HepG2 (cell line): ENCODE data around the gene DEGS1. TPM values are rescaled to one million over a fixed set of nuclear protein-coding genes. Genes with fewer than 3 reads are reported as not detected.

Experiments
- ATAC-seq: fragments of 200-7000 bp; cut with Tn5 transposase; 3 replicates; pipeline ENCODE4 v1.9.1; 2020; ENCODE audit warnings: mild to moderate bottlenecking, moderate library complexity
- BruUV-seq: library from RNA; stranded (reverse); fragments of 400-500 nt; replicated peaks from 2 replicates; lab custom pipeline; 2021; lab: Mats Ljungman, UMichigan
- CTCF ChIA-PET: fragments of 300-600 bp; formaldehyde crosslinking; extraction: SDS; loops from one replicate; lab custom pipeline; 2021; ENCODE audit warnings: low total read pairs, inconsistent platforms, low intra/inter-chr PET ratio; lab: Yijun Ruan, JAX
- POLR2A ChIA-PET: fragments of 350-600 bp; sonication (Branson Sonifier 250); formaldehyde crosslinking; loops from one replicate; lab custom pipeline; 2020; ENCODE audit warnings: antibody characterized with exemption, inconsistent platforms; lab: Yijun Ruan, JAX
- DNase-seq: peaks from one replicate; pipeline ENCODE4 v3.0.0-alpha.2; 2015; ENCODE audit warnings: low spot score
- FAIRE-seq: peaks from 3 replicates; lab custom pipeline; 2011; peaks lifted over from hg19 to GRCh38; lab: Jason Lieb, UNC
- H2AFZ ChIP-seq: one replicate; pipeline ENCODE4 v1.6.1; 2011; ENCODE audit warnings: low read length, inconsistent platforms
- H3K27ac ChIP-seq: fragments of 300-600 bp; 3 replicates; pipeline ENCODE4 v1.8.0; 2011; ENCODE audit warnings: mixed run types, mild to moderate bottlenecking, mixed read lengths, low read length, inconsistent platforms; ENCODE audit not compliant: insufficient read depth; ENCODE audit errors: extremely low read length
- H3K27me3 ChIP-seq, 2 experiments: fragments of 200-600 bp in 1 of 2; 2 replicates in 1 of 2; 3 replicates in 1 of 2; pipeline versions ENCODE4 v1.6.0 to v1.8.0; 2011; ENCODE audit warnings: low read length in 2 of 2, mild to moderate bottlenecking in 2 of 2, moderate library complexity in 2 of 2, inconsistent platforms in 1 of 2; ENCODE audit not compliant: insufficient read depth in 2 of 2, control insufficient read depth in 1 of 2
- H3K36me3 ChIP-seq, 2 experiments: fragments of 200-600 bp in 1 of 2; replicated peaks in 1 of 2; 2 replicates in 1 of 2; 3 replicates in 1 of 2; pipeline versions ENCODE4 v1.5.1 to v1.8.0; 2011; ENCODE audit warnings: low read length in 2 of 2, inconsistent platforms in 1 of 2; ENCODE audit not compliant: insufficient read depth in 2 of 2, control insufficient read depth in 1 of 2
- H3K4me1 ChIP-seq: 2 replicates; pipeline ENCODE4 v1.5.1; 2012; ENCODE audit warnings: low read length, inconsistent platforms; ENCODE audit not compliant: insufficient read depth
- H3K4me2 ChIP-seq: 2 replicates; pipeline ENCODE4 v1.6.0; 2011; ENCODE audit warnings: low read depth, low read length, inconsistent platforms
- H3K4me3 ChIP-seq, 3 experiments: fragments of 200-600 bp in 1 of 3; sonication (generic), shearing (Covaris generic) in 1 of 3; replicated peaks in 1 of 3; 2 replicates each; pipeline ENCODE4 v1.5.1; 2011 to 2016; ENCODE audit warnings: low read length in 3 of 3, inconsistent platforms in 2 of 3, low read depth in 2 of 3, mild to moderate bottlenecking in 2 of 3, control low read depth in 1 of 3, mixed read lengths in 1 of 3; ENCODE audit not compliant: insufficient read depth in 1 of 3
- H3K79me2 ChIP-seq: one replicate; pipeline ENCODE4 v1.6.1; 2011; ENCODE audit warnings: low read length, inconsistent platforms; ENCODE audit not compliant: insufficient read depth
- H3K9ac ChIP-seq: 2 replicates; pipeline ENCODE4 v1.6.0; 2011; ENCODE audit warnings: mild to moderate bottlenecking, low read depth, low read length, inconsistent platforms; ENCODE audit not compliant: insufficient read depth
- H3K9me3 ChIP-seq: 2 replicates; pipeline ENCODE4 v1.5.1; 2012; ENCODE audit warnings: mild to moderate bottlenecking, low read length
- H4K20me1 ChIP-seq: 2 replicates; pipeline ENCODE4 v1.6.0; 2011; ENCODE audit warnings: inconsistent platforms, mild to moderate bottlenecking, low read length, moderate library complexity; ENCODE audit not compliant: insufficient read depth
- ADNP ChIP-seq: sonication (generic); formaldehyde crosslinking; IDR thresholded peaks from 2 replicates; pipeline ENCODE4 v1.4.0; 2020; ENCODE audit warnings: missing genetic modification reagents
- TEAD3 ChIP-seq: optimal IDR thresholded peaks from 2 replicates; pipeline ENCODE3; 2016; ENCODE audit warnings: borderline replicate concordance
- U2AF2 ChIP-seq: fragments of 200-400 bp; formaldehyde crosslinking; IDR thresholded peaks from 2 replicates; pipeline ENCODE4 v1.6.1; 2017; ENCODE audit warnings: low read depth, mild to moderate bottlenecking, low read length
- ZFYVE20 ChIP-seq: sonication (generic); formaldehyde crosslinking; IDR thresholded peaks from 2 replicates; pipeline ENCODE4 v1.8.0; 2023; ENCODE audit warnings: low read depth, mild to moderate bottlenecking, moderate library complexity, missing genetic modification reagents, borderline replicate concordance
- WGBS: methylation state at CpG from one replicate; pipeline ENCODE4 v1.1.6; 2017; ENCODE audit warnings: low lambda C conversion rate; 5-methylcytosine and 5-hydroxymethylcytosine counted together
- in situ Hi-C: cut with HindIII; loops from 2 replicates; pipeline ENCODE4 v1.10.0; 2017; ENCODE audit warnings: low pct_unique_long_range_greater_than_20kb; ENCODE audit not compliant: extremely low pct_ligation_motif_present
- intact Hi-C: fragments of 100-400 bp; cut with micrococcal nuclease; formaldehyde crosslinking; loops from one replicate; pipeline ENCODE4 v1.10.0; 2022; ENCODE audit not compliant: unreplicated experiment
- polyA plus RNA-seq, 8 experiments: library from polyadenylated mRNA; depleted of rRNA in 3 of 8; stranded (reverse) in 7 of 8; unstranded in 1 of 8; fragments of >200 nt; fragmentation: Illumina TruSeq in 4 of 8; extraction: Trizol in 4 of 8; gene quantifications; 2 replicates each; pipeline versions ENCODE4 v1.2.1 to v1.2.3, GENCODE V29; 2011 to 2016; ENCODE audit warnings: low read depth in 4 of 8, missing spikeins in 1 of 8, mixed read lengths in 1 of 8; ENCODE audit not compliant: insufficient read depth in 1 of 8
- total RNA-seq, 5 experiments: library from RNA; depleted of rRNA; stranded (reverse); fragments of >200 nt; fragmentation: Illumina TruSeq; extraction: Trizol; gene quantifications; 2 replicates each; pipeline ENCODE4 v1.2.3, GENCODE V29; 2016; ENCODE audit warnings: low read depth in 1 of 5
- TF ChIP-seq, protein P1 (sequence below): sonication (generic); formaldehyde crosslinking; IDR thresholded peaks from 2 replicates; pipeline ENCODE4 v1.4.0; 2020; ENCODE audit warnings: missing genetic modification reagents
- TF ChIP-seq, protein P2 (sequence below): sonication (generic); formaldehyde crosslinking; IDR thresholded peaks from 2 replicates; pipeline ENCODE4 v1.9.0; 2021; ENCODE audit warnings: mild to moderate bottlenecking, missing genetic modification reagents

DEGS1 gene
- total and polyA plus RNA-seq, 2 of the 13 experiments (the other 11 are each of a cell fraction or from before 2014, with no cell fraction given), result 18.1 to 35.9 TPM

DNA sequence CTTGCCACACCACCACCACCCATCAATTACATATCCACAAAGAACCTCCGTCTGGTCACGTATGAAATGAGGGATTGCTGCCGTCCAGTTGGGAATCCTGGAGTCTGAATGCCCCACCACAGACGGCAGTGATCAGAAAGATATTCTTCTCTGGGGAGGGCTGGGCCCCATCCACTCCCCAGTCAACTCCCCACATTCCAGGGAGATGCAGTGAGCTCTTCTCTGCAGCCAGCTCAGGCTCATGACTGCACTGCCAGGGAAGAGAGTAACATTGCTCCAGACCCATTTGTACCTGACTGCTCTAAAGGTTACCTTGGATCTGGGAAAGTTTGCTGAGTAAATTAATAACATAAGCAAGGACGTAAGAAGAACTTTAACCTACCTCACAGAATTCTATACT, 18.3 kb downstream of the DEGS1 start:
- FAIRE-seq (peak; percentile 32), ATAC-seq (peak; percentile 49), DNase-seq (peak; percentile 10)
- TF ChIP-seq TEAD3 (CRISPR knock-in tag) (peak; percentile 18), ADNP (CRISPR knock-in tag) (no peak)
- TF ChIP-seq, protein P1, sequence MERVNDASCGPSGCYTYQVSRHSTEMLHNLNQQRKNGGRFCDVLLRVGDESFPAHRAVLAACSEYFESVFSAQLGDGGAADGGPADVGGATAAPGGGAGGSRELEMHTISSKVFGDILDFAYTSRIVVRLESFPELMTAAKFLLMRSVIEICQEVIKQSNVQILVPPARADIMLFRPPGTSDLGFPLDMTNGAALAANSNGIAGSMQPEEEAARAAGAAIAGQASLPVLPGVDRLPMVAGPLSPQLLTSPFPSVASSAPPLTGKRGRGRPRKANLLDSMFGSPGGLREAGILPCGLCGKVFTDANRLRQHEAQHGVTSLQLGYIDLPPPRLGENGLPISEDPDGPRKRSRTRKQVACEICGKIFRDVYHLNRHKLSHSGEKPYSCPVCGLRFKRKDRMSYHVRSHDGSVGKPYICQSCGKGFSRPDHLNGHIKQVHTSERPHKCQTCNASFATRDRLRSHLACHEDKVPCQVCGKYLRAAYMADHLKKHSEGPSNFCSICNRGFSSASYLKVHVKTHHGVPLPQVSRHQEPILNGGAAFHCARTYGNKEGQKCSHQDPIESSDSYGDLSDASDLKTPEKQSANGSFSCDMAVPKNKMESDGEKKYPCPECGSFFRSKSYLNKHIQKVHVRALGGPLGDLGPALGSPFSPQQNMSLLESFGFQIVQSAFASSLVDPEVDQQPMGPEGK, result peak; percentile 53; the same call in 1 of the 2 replicates
- Histone ChIP-seq H3K27ac (no peak overlapping the region), H3K36me3 (no peaks in the 10 kb centered on the region), H3K4me2 (no peak overlapping the region), H3K4me3 (no peak overlapping the region), H3K4me1 (peaks cover 57% of the 10 kb centered on the region), H3K9ac (no peak overlapping the region), H3K27me3 (no peaks in the 10 kb centered on the region), H2AFZ (no peak overlapping the region), H4K20me1 (no peaks in the 10 kb centered on the region), H3K9me3 (no peaks in the 10 kb centered on the region), H3K79me2 (no peaks in the 10 kb centered on the region)
- ChIA-PET CTCF (no interaction called here), POLR2A (no interaction called here)
- intact Hi-C loops, result no loop called here
- no TSS peak for BruUV-seq
- in situ Hi-C loops, result no loop called here
- WGBS, result 4% methylated on average over 4 of the region's 5 CpGs

DNA sequence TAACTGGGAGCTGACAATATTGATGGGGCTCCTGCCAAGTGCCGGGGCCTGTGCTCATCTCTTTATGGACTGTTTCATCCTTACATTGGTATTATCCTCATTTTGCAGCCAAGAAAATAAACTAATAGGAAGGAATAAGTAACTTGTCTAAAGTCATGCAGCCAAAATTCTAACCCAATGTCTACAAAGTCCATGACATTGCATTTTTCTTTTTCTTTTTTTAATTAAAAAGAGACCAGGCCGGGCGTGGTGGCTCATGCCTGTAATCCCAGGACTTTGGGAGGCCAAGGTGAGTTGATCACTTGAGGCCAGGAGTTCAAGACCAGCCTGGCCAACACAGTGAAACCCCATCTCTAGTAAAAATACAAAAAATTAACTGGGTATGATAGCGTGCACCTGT, 18.8 kb downstream of the DEGS1 start:
- Histone ChIP-seq H4K20me1 (no peaks in the 10 kb centered on the region), H2AFZ (no peak overlapping the region), H3K4me2 (no peak overlapping the region), H3K9ac (no peak overlapping the region), H3K27me3 (no peaks in the 10 kb centered on the region), H3K36me3 (no peaks in the 10 kb centered on the region), H3K9me3 (no peaks in the 10 kb centered on the region), H3K4me3 (no peak overlapping the region), H3K27ac (no peak overlapping the region), H3K79me2 (no peaks in the 10 kb centered on the region), H3K4me1 (peaks cover 57% of the 10 kb centered on the region)
- CTCF ChIA-PET, result no interaction called here
- intact Hi-C loops (no loop called here), in situ Hi-C loops (no loop called here)
- ATAC-seq, result no peak
- BruUV-seq, result no TSS peak
- POLR2A ChIA-PET, result no interaction called here
- DNase-seq, result no peak
- no peak for FAIRE-seq
- WGBS, result 51% methylated on average over 4 of the region's 4 CpGs
- TF ChIP-seq ZFYVE20 (CRISPR knock-in tag), result no peak
- TF ChIP-seq, protein P2, sequence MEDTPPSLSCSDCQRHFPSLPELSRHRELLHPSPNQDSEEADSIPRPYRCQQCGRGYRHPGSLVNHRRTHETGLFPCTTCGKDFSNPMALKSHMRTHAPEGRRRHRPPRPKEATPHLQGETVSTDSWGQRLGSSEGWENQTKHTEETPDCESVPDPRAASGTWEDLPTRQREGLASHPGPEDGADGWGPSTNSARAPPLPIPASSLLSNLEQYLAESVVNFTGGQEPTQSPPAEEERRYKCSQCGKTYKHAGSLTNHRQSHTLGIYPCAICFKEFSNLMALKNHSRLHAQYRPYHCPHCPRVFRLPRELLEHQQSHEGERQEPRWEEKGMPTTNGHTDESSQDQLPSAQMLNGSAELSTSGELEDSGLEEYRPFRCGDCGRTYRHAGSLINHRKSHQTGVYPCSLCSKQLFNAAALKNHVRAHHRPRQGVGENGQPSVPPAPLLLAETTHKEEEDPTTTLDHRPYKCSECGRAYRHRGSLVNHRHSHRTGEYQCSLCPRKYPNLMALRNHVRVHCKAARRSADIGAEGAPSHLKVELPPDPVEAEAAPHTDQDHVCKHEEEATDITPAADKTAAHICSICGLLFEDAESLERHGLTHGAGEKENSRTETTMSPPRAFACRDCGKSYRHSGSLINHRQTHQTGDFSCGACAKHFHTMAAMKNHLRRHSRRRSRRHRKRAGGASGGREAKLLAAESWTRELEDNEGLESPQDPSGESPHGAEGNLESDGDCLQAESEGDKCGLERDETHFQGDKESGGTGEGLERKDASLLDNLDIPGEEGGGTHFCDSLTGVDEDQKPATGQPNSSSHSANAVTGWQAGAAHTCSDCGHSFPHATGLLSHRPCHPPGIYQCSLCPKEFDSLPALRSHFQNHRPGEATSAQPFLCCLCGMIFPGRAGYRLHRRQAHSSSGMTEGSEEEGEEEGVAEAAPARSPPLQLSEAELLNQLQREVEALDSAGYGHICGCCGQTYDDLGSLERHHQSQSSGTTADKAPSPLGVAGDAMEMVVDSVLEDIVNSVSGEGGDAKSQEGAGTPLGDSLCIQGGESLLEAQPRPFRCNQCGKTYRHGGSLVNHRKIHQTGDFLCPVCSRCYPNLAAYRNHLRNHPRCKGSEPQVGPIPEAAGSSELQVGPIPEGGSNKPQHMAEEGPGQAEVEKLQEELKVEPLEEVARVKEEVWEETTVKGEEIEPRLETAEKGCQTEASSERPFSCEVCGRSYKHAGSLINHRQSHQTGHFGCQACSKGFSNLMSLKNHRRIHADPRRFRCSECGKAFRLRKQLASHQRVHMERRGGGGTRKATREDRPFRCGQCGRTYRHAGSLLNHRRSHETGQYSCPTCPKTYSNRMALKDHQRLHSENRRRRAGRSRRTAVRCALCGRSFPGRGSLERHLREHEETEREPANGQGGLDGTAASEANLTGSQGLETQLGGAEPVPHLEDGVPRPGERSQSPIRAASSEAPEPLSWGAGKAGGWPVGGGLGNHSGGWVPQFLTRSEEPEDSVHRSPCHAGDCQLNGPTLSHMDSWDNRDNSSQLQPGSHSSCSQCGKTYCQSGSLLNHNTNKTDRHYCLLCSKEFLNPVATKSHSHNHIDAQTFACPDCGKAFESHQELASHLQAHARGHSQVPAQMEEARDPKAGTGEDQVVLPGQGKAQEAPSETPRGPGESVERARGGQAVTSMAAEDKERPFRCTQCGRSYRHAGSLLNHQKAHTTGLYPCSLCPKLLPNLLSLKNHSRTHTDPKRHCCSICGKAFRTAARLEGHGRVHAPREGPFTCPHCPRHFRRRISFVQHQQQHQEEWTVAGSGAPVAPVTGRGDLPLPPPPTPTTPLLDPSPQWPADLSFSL, result no peak
- no peak for TF ChIP-seq U2AF2
